Measurements from ENCODE around the gene GAL3ST3.
"Not testable (repeated sequence)": the region's sequence is repeated elsewhere in the genome, so short reads cannot be mapped to it uniquely, and the experiment has no call there.

The GAL3ST3 gene

DNA sequence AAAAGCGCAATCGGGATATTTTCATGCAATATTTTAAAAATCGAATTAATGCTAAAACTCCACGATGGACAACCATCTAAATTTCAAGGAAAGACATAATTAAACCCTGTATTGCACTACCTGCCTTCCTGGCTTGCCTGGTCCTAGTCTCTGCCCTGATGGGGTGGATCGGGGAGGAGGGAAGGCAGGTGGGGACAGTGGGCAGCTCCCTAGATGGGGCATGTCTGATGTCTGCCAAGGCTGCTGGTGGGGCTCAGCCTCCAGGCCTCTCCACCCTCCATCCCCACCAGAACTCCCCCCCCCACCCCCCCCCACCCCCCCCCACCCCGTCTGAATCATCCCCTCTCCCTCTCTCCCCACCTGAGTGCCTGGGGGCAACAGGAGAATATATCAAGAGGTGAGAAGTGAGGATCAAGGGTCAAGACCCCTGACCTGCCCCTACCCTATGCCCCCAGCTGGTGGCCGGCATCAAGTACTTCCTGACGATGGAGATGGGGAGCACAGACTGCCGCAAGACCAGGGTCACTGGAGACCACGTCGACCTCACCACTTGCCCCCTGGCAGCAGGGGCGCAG is 36.5 kb downstream of the GAL3ST3 start:
- DNase-seq = no peak

DNA sequence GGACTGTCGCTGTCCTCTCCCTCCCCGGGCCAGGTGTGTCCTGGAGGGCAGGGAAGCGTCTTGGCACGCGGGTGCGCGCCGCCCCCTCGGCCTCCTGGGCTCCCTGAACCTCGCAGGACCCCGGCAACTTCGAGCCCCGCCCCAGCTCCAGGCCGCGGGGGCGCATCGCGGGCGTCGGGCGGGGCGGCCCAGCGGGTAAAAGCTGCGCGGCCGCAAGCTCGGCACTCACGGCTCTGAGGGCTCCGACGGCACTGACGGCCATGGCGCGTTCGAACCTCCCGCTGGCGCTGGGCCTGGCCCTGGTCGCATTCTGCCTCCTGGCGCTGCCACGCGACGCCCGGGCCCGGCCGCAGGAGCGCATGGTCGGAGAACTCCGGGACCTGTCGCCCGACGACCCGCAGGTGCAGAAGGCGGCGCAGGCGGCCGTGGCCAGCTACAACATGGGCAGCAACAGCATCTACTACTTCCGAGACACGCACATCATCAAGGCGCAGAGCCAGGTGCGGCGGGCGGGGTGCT is 37.1 kb downstream of the GAL3ST3 start, which contains the start of gene CST6:
Gene CST6 (plus strand): TSS at position 224 of the 519 bp plus-strand sequence. CDS start 37 bp downstream, at position 261.
- no peak for DNase-seq

DNA sequence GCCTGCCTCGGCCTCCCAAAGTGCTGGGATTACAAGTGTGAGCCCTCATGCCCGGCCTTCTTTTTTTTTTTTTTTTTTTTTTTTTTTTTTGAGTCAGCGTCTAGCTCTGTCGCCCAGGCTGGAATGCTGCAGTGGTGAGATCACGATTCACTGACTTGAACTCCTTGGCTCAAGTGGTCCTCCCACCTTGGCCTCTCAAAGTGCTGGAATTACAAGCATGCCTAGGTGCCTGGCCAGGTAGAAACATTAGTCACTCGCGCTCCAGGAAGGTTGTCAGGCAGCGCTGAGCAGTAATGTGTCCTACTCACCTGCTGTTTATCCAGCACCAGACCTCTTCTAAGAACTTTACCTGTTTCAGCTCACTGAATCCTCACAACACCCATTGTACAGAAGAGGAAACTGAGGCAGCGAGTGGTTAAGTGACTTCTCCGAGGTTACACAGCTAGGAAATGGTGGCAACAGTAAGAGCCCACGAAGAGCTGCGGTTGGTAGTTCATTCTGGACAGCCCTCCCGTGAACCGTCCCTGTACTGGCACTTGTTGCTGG is 37.6 kb downstream of the GAL3ST3 start:
- DNase-seq = no peak

DNA sequence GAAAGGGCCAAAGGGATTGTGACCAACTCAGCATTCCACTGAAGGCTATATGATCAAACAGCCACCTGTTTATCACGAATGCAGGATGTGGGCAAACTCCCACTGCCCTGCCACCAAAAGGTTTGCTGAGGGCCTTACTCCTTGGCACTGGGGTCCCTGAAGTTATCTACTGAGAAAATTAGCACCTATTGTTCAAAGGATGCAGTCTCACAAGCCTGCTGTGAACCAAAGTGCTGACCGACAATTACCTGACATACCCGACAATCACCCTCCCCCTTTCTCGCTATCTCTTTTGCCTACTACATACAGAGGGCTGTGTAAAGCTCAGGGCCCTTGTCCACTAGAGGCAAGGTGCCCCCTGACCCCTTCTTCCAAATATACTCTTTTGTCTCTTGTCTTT is 38.9 kb downstream of the GAL3ST3 start:
- not testable (repeated sequence) for DNase-seq

GRCh38 chr11:66008468-66009101 is 40.4 kb downstream of the GAL3ST3 start:
- DNase-seq = no peak

DNA sequence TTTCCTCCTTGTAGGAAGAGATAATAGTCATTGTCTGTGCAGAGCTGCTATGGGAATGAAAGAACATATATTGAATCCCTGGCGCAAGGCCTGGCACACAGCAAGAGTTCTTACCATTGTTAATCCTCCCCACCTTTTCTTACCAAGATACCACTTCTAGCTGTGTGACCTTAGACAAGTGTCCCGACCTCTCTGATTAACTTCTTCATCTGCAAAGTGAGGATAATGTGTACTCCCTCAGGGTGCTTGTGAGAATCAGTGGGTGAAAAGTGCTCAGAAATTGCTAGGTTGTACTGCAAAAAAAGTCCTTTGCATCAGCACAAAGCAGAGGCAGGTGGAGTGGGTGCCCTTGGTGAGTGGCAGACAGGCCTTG is 40.9 kb downstream of the GAL3ST3 start:
- DNase-seq = no peak

- DNase-seq = no peak
These were observed 41.7 kb downstream of the GAL3ST3 start for GRCh38 chr11:66007201-66007634.

GRCh38 chr11:66006891-66007176 is 42.1 kb downstream of the GAL3ST3 start:
- no peak for DNase-seq

DNA sequence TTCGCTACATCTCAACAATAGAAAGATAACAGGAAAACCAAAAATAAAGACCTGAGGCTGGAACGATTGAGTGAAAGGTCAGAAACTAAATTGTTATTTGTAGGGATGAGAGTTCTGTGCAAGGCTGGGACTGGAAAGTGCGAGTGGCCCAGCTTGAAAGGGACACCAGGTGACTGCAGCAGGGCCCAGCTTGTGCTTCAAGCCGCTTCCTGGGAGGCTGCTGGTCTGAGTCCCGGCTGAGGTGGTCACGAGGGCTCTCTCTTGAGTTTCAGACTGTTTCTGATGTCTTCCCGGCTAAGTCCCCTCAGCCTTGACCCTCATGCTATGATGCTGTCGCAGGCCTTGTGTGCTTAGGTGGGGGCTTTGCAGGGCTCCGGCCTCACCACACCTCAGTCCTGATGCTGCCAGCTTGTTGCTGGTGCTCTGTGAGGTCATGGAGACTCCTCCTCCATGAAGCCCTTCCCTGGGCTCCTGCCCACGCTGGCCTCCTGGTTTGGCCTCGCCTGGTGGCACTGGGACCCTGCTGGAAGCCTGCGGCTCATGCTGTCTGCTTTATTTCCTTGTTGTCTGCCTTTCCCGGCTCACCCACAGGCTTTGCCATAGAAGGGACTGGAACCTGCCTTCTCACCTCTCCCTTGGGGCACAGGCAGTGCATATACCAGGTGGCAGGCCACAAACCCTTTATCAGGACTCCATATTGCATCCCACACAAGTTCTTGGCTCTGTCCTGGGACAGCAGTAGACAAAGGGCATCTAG is 42.6 kb downstream of the GAL3ST3 start:
- no peak for DNase-seq

DNA sequence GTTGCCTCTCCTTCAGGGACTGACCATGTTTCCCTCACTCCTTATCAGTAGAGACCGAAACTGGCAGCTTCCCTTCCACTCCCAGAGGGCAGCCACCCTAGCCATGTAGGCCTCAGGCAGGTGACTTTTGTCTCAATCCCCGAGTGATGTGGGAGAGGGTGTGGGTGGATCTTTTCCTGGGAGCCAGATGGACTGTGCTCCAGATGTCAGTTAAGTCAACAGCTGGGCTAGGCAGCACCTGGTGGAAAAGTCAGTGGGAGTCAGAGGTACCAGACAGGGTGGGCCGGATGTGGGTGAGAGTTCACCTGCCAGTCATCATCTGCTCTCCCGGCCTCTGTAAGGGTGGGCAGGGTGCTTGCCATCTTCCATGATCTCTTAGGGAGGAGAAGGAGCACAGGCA is 44.8 kb downstream of the GAL3ST3 start:
- DNase-seq = no peak

GRCh38 chr11:66003291-66003690 is 45.7 kb downstream of the GAL3ST3 start:
- no peak for DNase-seq

DNA sequence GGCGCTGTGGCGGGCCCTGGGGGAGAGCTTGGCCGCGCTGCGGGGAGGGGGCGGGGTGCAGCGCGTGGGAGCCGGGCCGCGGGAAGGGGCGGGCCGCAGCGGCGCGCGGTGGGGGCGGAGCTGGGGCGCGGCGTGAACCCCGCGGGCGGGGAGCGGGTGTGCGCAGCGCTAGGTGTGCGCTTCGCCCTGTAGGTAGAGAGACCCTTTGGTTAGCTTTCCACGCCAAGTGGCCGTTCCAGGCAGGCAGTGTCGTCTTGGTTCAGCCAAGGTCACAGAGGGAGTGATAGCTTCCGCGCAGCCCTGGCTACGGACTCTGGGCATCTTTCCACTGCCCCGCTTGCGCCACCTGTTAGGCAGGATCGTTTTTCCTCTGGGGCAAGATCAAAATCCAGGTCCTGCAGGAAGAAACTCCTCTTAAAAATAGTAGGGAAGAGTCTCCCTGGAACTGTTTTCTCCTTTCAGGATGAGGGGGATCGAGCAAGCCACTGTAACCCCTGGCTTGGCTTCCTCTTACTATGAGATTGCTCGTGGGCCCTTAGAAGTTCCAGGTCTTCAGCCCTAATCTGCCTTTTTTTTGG is 46.2 kb downstream of the GAL3ST3 start:
- DNase-seq = no peak

DNA sequence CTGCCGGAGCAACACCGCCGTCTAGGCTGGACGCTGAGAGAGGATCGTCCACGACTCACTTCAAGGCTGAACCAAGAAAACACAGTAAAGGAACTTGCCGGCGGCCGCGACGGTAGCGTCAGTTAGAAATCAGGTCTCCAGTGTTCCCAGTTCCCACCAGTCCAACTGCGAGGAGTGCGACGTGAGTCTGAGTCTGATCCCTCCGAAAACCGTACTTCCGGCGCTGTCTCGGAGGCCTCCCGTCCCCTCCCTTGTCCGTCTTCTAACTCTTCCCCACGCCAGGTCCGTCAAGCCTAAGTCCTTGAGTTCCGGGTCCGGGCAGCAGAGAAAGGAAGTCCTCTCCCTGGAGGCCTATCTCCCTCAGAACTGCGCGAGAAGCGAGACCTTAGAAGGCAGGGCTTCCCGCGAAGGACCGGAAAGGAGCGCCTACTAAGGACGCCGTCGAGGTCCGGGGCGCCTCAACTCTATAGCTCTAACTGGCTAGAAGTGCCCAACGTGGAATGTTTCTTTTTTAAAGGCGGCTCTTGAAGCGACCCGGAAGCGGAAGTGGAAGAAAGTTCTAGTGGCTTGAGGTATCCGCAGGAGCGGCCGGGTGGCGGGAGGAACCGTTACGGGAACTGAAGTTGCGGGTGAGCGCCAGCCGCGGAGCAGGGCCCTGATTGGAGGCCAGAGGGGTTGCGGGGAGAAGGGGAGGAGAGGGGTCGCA is 46.9 kb downstream of the GAL3ST3 start, which contains the start of the genes BANF1 and EIF1AD:
Gene BANF1 (plus strand): TSS at position 562 of the 706 bp plus-strand sequence. CDS start 748 bp downstream, outside the sequence.
Gene EIF1AD (minus strand): TSS at position 216 of the 706 bp plus-strand sequence. CDS start 1,768 bp downstream, outside the sequence.
- DNase-seq = peak; percentile 96

- DNase-seq = no peak
These were observed 51.7 kb downstream of the GAL3ST3 start for GRCh38 chr11:65997286-65997685.

- DNase-seq = no peak
These were observed 56.9 kb downstream of the GAL3ST3 start for GRCh38 chr11:65992056-65992455.

All from NCI-H774 (cell line).